HUES64 (cell line): ENCODE data around the gene MDFI.

Source experiments
- H3K27ac ChIP-seq: 2 replicates; pipeline ENCODE4 v1.7.0; 2013; ENCODE audit warnings: low read depth, low read length, inconsistent platforms
- H3K27me3 ChIP-seq: 2 replicates; pipeline ENCODE4 v1.6.1; 2013; ENCODE audit warnings: mild to moderate bottlenecking, low read length; ENCODE audit not compliant: insufficient read depth
- H3K36me3 ChIP-seq: 2 replicates; pipeline ENCODE4 v1.6.1; 2013; ENCODE audit warnings: mild to moderate bottlenecking, low read length; ENCODE audit not compliant: insufficient read depth
- H3K4me1 ChIP-seq: 2 replicates; pipeline ENCODE4 v1.6.1; 2013; ENCODE audit warnings: mild to moderate bottlenecking, low read length, moderate library complexity; ENCODE audit not compliant: insufficient read depth
- H3K4me3 ChIP-seq: 2 replicates; pipeline ENCODE4 v1.5.1; 2013; ENCODE audit warnings: mild to moderate bottlenecking, low read length, moderate library complexity
- H3K9ac ChIP-seq: 2 replicates; pipeline ENCODE4 v1.6.1; 2013; ENCODE audit warnings: mild to moderate bottlenecking, low read depth, low read length
- H3K9me3 ChIP-seq: 2 replicates; pipeline ENCODE4 v1.6.1; 2013; ENCODE audit warnings: low read depth, low read length; ENCODE audit not compliant: insufficient read depth
- WGBS: fragments of 150-250, 120-280 bp; methylation state at CpG from one replicate; pipeline ENCODE4 v1.1.7; 2013; ENCODE audit warnings: missing lambda C conversion rate; 5-methylcytosine and 5-hydroxymethylcytosine counted together

MDFI gene

DNA sequence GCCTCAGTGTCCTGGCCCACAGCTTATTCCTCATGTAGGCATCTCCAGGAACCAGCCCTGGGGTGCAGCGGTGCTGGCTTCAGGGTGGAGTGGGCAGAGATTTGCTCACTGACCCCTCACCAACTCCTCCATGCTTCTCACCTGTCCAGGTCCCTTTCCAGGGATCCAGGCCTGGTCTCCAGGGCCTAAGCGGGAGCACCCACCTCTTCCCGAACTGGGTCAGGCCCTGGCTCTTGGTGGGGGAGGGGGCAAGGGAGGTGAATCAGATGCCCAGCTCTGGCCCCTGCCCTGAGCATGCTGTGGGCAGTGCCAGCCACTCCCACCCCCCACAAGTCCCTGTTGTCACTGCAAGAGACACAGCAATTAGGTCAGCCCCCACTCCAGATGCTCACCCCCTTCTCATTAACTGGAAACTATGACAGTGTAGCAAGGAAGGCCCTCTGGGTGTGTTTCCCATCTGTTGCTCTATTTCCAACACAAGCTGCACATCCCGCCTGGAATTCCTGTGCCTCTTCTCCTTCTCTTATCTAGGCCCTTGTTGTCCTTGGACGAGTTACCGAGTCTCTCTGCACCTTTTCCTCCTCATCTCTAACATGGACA lies 37.0 kb downstream of the MDFI start:
- no peaks in the 10 kb centered on the region for H3K36me3 ChIP-seq

DNA sequence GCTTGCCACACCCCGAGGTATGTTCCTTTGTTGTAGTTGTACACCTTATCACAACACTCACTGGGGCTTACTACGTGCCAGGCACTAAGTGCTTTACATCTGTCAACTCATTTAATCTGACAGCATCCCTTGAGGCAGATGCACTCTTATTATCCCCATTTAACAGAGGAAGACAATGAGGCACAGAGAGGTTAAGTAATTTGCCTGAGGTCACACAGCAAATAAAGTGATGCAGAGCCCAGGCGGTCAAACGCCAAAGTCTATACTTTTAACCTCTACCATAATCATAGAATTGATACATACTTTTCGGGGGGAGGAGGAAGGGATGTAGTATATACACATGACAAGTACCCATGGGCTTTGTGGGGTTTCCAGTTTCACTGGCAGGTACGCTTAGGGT lies 37.7 kb downstream of the MDFI start:
- H3K4me1 ChIP-seq = peaks cover 10% of the 10 kb centered on the region; the same call in 1 of the 2 replicates
- H3K36me3 ChIP-seq = no peaks in the 10 kb centered on the region
- H3K27ac ChIP-seq = no peak overlapping the region
- no peaks in the 10 kb centered on the region for H3K9me3 ChIP-seq
- no peak overlapping the region for H3K4me3 ChIP-seq
- 94% methylated on average over 4 of the region's 6 CpGs for WGBS
- no peak overlapping the region for H3K9ac ChIP-seq
- peaks cover 10% of the 10 kb centered on the region for H3K27me3 ChIP-seq

More for the DNA sequence above, 37.0 kb downstream of the MDFI start:
- Histone ChIP-seq H3K27ac (no peak overlapping the region), H3K4me1 (peaks cover 5% of the 10 kb centered on the region; the same call in 1 of the 2 replicates), H3K9ac (no peak overlapping the region), H3K4me3 (no peak overlapping the region), H3K9me3 (no peaks in the 10 kb centered on the region), H3K27me3 (peaks cover 10% of the 10 kb centered on the region)
- WGBS = 81% methylated on average over 6 of the region's 6 CpGs

DNA sequence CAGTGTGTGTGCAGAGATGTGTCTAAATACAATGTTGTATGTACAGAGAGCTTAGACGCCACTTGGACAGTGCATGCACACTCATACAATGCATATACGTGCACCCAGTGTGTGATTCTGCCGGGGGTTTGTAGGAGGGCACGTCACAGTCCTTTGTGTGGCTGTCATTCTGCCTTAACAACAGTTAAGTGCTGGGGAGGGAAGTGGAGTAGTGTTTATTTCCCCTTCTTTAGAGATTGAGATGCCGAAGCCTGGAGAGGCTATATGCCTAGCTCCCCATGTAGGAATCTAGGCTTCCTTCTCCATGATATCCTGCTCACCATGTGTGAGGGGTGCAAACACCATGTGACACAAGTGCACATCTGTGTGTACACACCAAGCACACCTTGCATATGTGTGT lies 38.2 kb downstream of the MDFI start:
- WGBS = 85% methylated on average over 4 of the region's 5 CpGs
- Histone ChIP-seq H3K27me3 (peaks cover 10% of the 10 kb centered on the region), H3K9me3 (no peaks in the 10 kb centered on the region), H3K9ac (no peak overlapping the region), H3K4me3 (no peak overlapping the region), H3K36me3 (no peaks in the 10 kb centered on the region), H3K4me1 (peaks cover 10% of the 10 kb centered on the region; the same call in 1 of the 2 replicates), H3K27ac (no peak overlapping the region)

GRCh38 chr6:41677124-41677921 lies 39.1 kb downstream of the MDFI start:
- 37% methylated on average over 25 of the region's 25 CpGs for WGBS
- no peak overlapping the region for H3K9ac ChIP-seq

GRCh38 chr6:41678511-41679084 lies 40.3 kb downstream of the MDFI start:
- no peak overlapping the region for H3K9ac ChIP-seq
- 85% methylated on average over 8 of the region's 8 CpGs for WGBS
- H3K27me3 ChIP-seq = peaks cover 13% of the 10 kb centered on the region
- no peaks in the 10 kb centered on the region for H3K9me3 ChIP-seq
- H3K4me3 ChIP-seq = no peak overlapping the region
- no peaks in the 10 kb centered on the region for H3K36me3 ChIP-seq
- peaks cover 12% of the 10 kb centered on the region; the same call in 1 of the 2 replicates for H3K4me1 ChIP-seq
- no peak overlapping the region for H3K27ac ChIP-seq

More at GRCh38 chr6:41677124-41677921, 39.1 kb downstream of the MDFI start:
- no peak overlapping the region for H3K27ac ChIP-seq
- no peaks in the 10 kb centered on the region for H3K36me3 ChIP-seq
- peaks cover 10% of the 10 kb centered on the region for H3K27me3 ChIP-seq
- H3K4me1 ChIP-seq = peaks cover 12% of the 10 kb centered on the region; the same call in 1 of the 2 replicates
- no peaks in the 10 kb centered on the region for H3K9me3 ChIP-seq
- peak overlapping the region; percentile 25; the same call in 1 of the 2 replicates for H3K4me3 ChIP-seq

DNA sequence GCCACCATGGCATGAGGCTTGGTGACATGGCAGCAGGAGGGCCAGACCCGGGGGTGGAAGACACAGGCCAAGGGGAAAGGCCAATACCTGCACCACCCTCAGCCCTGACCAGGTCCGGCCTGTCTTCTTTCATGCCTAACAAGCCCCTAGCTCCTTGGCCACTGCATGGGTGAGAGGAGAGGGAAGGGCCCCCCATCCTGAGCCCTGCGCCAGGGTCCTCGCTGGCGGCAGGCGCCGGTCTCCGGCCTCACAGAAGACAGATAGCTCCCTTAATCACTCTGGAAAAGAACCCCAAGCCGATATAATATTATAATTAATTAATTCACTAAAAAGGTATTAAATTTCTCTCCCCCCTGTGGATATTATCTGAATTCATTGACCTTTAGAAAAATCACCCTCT lies 41.4 kb downstream of the MDFI start:
- Histone ChIP-seq H3K4me3 (no peak overlapping the region), H3K9ac (no peak overlapping the region)
- WGBS = 95% methylated on average over 6 of the region's 9 CpGs

DNA sequence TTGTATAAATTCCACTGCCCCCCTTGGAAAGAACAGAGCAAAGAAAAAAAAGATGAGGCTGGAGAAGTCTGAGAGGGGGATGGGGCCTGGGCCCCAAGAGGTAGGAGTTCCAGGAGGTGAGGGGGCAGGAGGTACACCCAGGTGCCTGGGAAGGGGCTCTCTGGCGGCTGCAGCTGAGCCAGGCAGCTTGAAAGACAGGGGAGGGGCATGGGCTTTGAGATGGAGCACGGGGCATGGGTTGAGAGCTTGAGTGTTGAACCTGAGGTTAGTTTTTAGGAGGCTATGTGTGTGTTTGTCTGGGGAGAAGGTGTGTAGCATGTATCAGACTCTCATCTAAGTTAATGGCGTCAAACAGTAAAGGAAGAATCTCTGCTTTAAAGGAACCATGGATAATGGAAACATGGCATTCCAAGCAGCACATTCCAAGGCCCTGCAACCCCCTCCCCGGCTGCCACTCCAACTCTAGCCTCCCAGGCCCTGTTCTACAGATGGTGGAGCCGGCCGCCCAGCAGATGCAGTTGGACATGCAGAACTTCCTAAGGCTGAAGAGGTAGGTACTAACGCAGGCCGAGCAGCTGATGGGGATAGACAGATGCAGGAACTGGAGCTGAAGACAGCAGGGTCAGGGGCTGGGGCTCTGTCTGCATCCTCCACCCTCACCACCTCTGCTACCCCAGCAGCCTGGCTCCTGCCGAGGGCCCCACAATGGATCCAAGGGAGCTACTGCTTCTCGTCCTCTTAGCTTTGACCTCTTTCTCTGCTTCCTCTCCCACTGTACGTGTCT lies 42.1 kb downstream of the MDFI start:
- 69% methylated on average over 11 of the region's 11 CpGs for WGBS
- Histone ChIP-seq H3K36me3 (no peaks in the 10 kb centered on the region), H3K27me3 (peaks cover 13% of the 10 kb centered on the region), H3K27ac (no peak overlapping the region), H3K9me3 (no peaks in the 10 kb centered on the region), H3K4me3 (no peak overlapping the region), H3K9ac (no peak overlapping the region), H3K4me1 (peaks cover 15% of the 10 kb centered on the region; the same call in 1 of the 2 replicates)

More for the DNA sequence above, 41.4 kb downstream of the MDFI start:
- no peaks in the 10 kb centered on the region for H3K36me3 ChIP-seq
- H3K27ac ChIP-seq = no peak overlapping the region
- H3K27me3 ChIP-seq = peaks cover 13% of the 10 kb centered on the region
- H3K9me3 ChIP-seq = no peaks in the 10 kb centered on the region
- H3K4me1 ChIP-seq = peaks cover 15% of the 10 kb centered on the region; the same call in 1 of the 2 replicates

DNA sequence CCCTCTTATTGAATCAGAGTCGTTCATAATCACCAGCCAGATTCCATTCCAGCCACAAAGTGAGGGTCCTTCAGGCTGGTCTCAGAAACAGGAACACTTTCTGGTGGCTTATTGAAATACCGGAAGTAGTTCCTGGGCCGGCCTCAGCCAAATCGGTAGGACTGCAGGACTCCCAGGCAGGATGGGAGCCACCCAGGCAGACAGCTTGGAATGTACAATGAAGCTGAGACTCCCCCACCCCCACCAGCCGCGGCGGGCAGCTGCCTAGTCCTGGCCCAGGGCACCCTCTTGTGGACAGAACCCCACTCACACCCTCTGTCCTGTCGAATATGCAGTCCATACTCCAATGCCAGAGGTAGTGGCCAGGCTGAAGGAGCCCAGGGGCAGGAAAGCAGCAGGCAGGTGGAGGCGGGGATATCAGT lies 43.8 kb downstream of the MDFI start:
- Histone ChIP-seq H3K27me3 (peaks cover 13% of the 10 kb centered on the region), H3K9me3 (no peaks in the 10 kb centered on the region), H3K9ac (no peak overlapping the region), H3K36me3 (no peaks in the 10 kb centered on the region), H3K4me1 (peaks cover 15% of the 10 kb centered on the region), H3K27ac (no peak overlapping the region), H3K4me3 (no peak overlapping the region)
- 8% methylated on average over 8 of the region's 9 CpGs for WGBS

DNA sequence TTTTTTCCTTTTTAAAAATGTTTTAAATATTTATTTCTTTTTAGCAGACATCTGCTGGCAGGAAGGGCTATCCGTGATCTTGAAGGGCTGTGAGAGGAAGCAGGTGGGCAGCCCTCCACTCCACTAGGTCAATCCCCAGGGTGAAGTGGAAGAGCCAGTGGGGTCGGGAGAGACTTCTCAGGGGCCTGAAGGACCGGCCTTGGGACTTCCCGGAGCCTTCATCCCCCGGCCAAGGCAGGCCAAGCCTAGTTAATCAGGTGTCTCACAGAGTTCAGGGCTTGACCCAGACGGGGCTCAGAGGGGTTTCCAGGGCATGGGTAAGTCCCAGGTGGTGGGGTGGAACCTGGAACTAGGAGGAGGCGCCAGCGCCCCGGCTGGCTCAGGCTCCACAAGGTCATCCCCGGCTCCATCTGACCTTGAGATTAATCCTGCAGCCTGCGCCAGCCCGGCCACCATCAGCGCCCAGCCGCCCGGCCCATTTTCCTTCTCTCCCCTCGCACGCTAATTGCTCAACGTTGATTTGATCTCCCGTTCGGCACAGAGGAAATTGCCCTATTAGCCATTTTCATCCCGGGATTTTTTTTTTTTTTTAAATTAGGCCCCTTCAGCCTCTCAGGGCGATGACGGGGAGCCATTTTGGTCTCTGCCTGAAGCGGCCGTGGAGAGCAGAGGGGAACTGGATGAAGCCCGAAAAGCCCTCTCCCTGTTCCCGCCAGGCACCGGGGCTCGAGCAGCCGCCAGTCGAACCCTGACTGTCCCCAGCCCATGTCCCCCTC lies 44.4 kb downstream of the MDFI start:
- Histone ChIP-seq H3K27me3 (peaks cover 7% of the 10 kb centered on the region), H3K4me3 (peak overlapping the region; percentile 33; the same call in 1 of the 2 replicates), H3K27ac (no peak overlapping the region), H3K9me3 (no peaks in the 10 kb centered on the region), H3K9ac (0 out of 2 replicates have a peak overlapping the region, but pooled peaks have one; percentile 4), H3K36me3 (no peaks in the 10 kb centered on the region), H3K4me1 (peaks cover 16% of the 10 kb centered on the region)
- 76% methylated on average over 31 of the region's 31 CpGs for WGBS

- Histone ChIP-seq H3K9ac (0 out of 2 replicates have a peak overlapping the region, but pooled peaks have one; percentile 4), H3K36me3 (no peaks in the 10 kb centered on the region), H3K27me3 (peaks cover 6% of the 10 kb centered on the region), H3K4me3 (peak overlapping the region; percentile 33; the same call in 1 of the 2 replicates), H3K27ac (no peak overlapping the region), H3K4me1 (peaks cover 21% of the 10 kb centered on the region), H3K9me3 (no peaks in the 10 kb centered on the region)
- 60% methylated on average over 18 of the region's 18 CpGs for WGBS
Measured at GRCh38 chr6:41683273-41683522, 44.9 kb downstream of the MDFI start.
